ENCODE measurements around the gene NOL9. TPM values are rescaled to one million over a fixed set of nuclear protein-coding genes. Genes with fewer than 3 reads are reported as not detected.
A peak's percentile ranks its signal among the peaks of the same experiment; 100 is the strongest.

The NOL9 gene
- total and polyA plus RNA-seq, 3 experiments from 2014 or later, result 18.2 to 57.8 (median 55.8) TPM

GRCh38 chr1:6488602-6489382 lies 65.5 kb downstream of the NOL9 start:
- Mint-ChIP-seq H3K9me3 (no peaks in the 10 kb centered on the region), H3K36me3 (peaks cover 0 to 2% (median 0%) of the 10 kb centered on the region in 3 donors), H3K4me3 (no peak overlapping the region), H3K27ac (no peak overlapping the region), H3K4me1 (peaks cover 14 to 25% (median 18%) of the 10 kb centered on the region in 3 donors), H3K27me3 (peaks cover 14 to 26% of the 10 kb centered on the region in 2 donors)
- no peak for DNase-seq
- Histone ChIP-seq H3K27ac (ENCODE audit: low read depth, low read length) (no peak overlapping the region), H3K27me3 (ENCODE audit: insufficient read depth, low read length, poor library complexity, severe bottlenecking) (peaks cover 16% of the 10 kb centered on the region), H3K9me3 (ENCODE audit: low read length) (no peaks in the 10 kb centered on the region), H3K4me1 (ENCODE audit: insufficient read depth, low read length) (peaks cover 23% of the 10 kb centered on the region), H3K4me3 (ENCODE audit: low read length) (no peak overlapping the region), H3K36me3 (ENCODE audit: insufficient read depth, low read length) (no peaks in the 10 kb centered on the region)
- POLR2A ChIA-PET, result interaction anchor here (1.0 kb wide), 1 partner anchor 66 kb away, joined by 4 read pairs; no protein-coding TSS in a partner anchor
- CTCF ChIA-PET, result interaction anchor here (0.7 to 7.2 kb wide), 16 partner anchors 9 to 157 kb away, joined by 3 to 79 read pairs (median 4); partner anchors contain the start of genes KLHL21, NOL9, TAS1R1 and TNFRSF25

GRCh38 chr1:6487804-6488484 lies 66.4 kb downstream of the NOL9 start:
- peak overlapping the region in 2 of 7 donors; percentile 40 to 74 for H3K4me3 Mint-ChIP-seq
- Histone ChIP-seq H3K9me3 (ENCODE audit: low read length) (no peaks in the 10 kb centered on the region), H3K36me3 (ENCODE audit: insufficient read depth, low read length) (no peaks in the 10 kb centered on the region), H3K4me3 (ENCODE audit: low read length) (no peak overlapping the region), H3K4me1 (ENCODE audit: insufficient read depth, low read length) (peaks cover 20% of the 10 kb centered on the region), H3K27ac (ENCODE audit: low read depth, low read length) (no peak overlapping the region), H3K27me3 (ENCODE audit: insufficient read depth, low read length, poor library complexity, severe bottlenecking) (peaks cover 16% of the 10 kb centered on the region)
- H3K36me3 Mint-ChIP-seq, result peaks cover 0 to 2% (median 0%) of the 10 kb centered on the region in 3 donors
- peaks cover 14 to 21% (median 16%) of the 10 kb centered on the region in 3 donors for H3K4me1 Mint-ChIP-seq
- POLR2A ChIA-PET, result no interaction called here
- H3K27me3 Mint-ChIP-seq, result peaks cover 15 to 27% of the 10 kb centered on the region in 2 donors
- no peaks in the 10 kb centered on the region for H3K9me3 Mint-ChIP-seq
- no peak for DNase-seq
- CTCF ChIA-PET, result interaction anchor here (0.9 to 7.2 kb wide), 11 partner anchors 9 to 158 kb away, joined by 3 to 79 read pairs (median 4); partner anchors contain the start of genes KLHL21, NOL9 and TAS1R1
- no peak overlapping the region for H3K27ac Mint-ChIP-seq

- Histone ChIP-seq H3K36me3 (ENCODE audit: insufficient read depth, low read length) (no peaks in the 10 kb centered on the region), H3K4me3 (ENCODE audit: low read length) (no peak overlapping the region)
- H3K27ac Mint-ChIP-seq, result peak overlapping the region in 2 of 8 donors; percentile 4 to 79
Observed at GRCh38 chr1:6486433-6487011, 67.8 kb downstream of the NOL9 start.

GRCh38 chr1:6485168-6486101 lies 68.9 kb downstream of the NOL9 start:
- peaks cover 16% of the 10 kb centered on the region for H3K27me3 ChIP-seq (ENCODE audit: insufficient read depth, low read length, poor library complexity, severe bottlenecking)
- no peak for DNase-seq
- no peak overlapping the region for H3K27ac Mint-ChIP-seq
- no peak overlapping the region for H3K4me3 Mint-ChIP-seq
- peaks cover 0 to 2% (median 0%) of the 10 kb centered on the region in 3 donors for H3K36me3 Mint-ChIP-seq
- H3K4me1 Mint-ChIP-seq, result peaks cover 4 to 11% (median 7%) of the 10 kb centered on the region in 3 donors
- H3K9me3 ChIP-seq (ENCODE audit: low read length), result no peaks in the 10 kb centered on the region
- H3K27ac ChIP-seq (ENCODE audit: low read depth, low read length), result no peak overlapping the region
- H3K4me1 ChIP-seq (ENCODE audit: insufficient read depth, low read length), result peaks cover 12% of the 10 kb centered on the region
- CTCF ChIA-PET, result interaction anchor here (0.5 to 7.2 kb wide), 24 partner anchors 8 to 1423 kb away, joined by 3 to 79 read pairs (median 3); partner anchors contain the start of genes NOL9, TAS1R1 and TNFRSF25
- POLR2A ChIA-PET, result interaction anchor here (0.7 to 1.3 kb wide), 2 partner anchors 39 to 160 kb away, joined by 3 read pairs; no protein-coding TSS in a partner anchor
- H3K4me3 ChIP-seq (ENCODE audit: low read length), result no peak overlapping the region
- H3K27me3 Mint-ChIP-seq, result peaks cover 13 to 25% of the 10 kb centered on the region in 2 donors
- H3K9me3 Mint-ChIP-seq, result peaks cover 0 to 3% (median 0%) of the 10 kb centered on the region in 5 donors
- H3K36me3 ChIP-seq (ENCODE audit: insufficient read depth, low read length), result no peaks in the 10 kb centered on the region

More at GRCh38 chr1:6486433-6487011, 67.8 kb downstream of the NOL9 start:
- Mint-ChIP-seq H3K36me3 (peaks cover 0 to 2% (median 0%) of the 10 kb centered on the region in 3 donors), H3K27me3 (peaks cover 15 to 28% of the 10 kb centered on the region in 2 donors), H3K4me1 (peaks cover 10 to 17% (median 12%) of the 10 kb centered on the region in 3 donors), H3K4me3 (peak overlapping the region in 3 of 7 donors; percentile 28 to 61 (median 55)), H3K9me3 (peaks cover 0 to 3% (median 0%) of the 10 kb centered on the region in 5 donors)
- ChIA-PET POLR2A (interaction anchor here (0.7 to 1.3 kb wide), 2 partner anchors 40 to 159 kb away, joined by 3 read pairs; no protein-coding TSS in a partner anchor), CTCF (interaction anchor here (0.6 to 7.2 kb wide), 22 partner anchors 10 to 167 kb away, joined by 3 to 79 read pairs (median 3); partner anchors contain the start of genes NOL9, TAS1R1 and TNFRSF25)
- Histone ChIP-seq H3K27ac (ENCODE audit: low read depth, low read length) (no peak overlapping the region), H3K27me3 (ENCODE audit: insufficient read depth, low read length, poor library complexity, severe bottlenecking) (peaks cover 16% of the 10 kb centered on the region), H3K4me1 (ENCODE audit: insufficient read depth, low read length) (peaks cover 19% of the 10 kb centered on the region), H3K9me3 (ENCODE audit: low read length) (no peaks in the 10 kb centered on the region)
- peak; percentile 68 to 87 (median 78) for DNase-seq

- Histone ChIP-seq H3K4me1 (ENCODE audit: insufficient read depth, low read length) (peaks cover 12% of the 10 kb centered on the region), H3K4me3 (ENCODE audit: low read length) (no peak overlapping the region), H3K36me3 (ENCODE audit: insufficient read depth, low read length) (no peaks in the 10 kb centered on the region), H3K27me3 (ENCODE audit: insufficient read depth, low read length, poor library complexity, severe bottlenecking) (peaks cover 13% of the 10 kb centered on the region), H3K27ac (ENCODE audit: low read depth, low read length) (no peak overlapping the region), H3K9me3 (ENCODE audit: low read length) (no peaks in the 10 kb centered on the region)
- Mint-ChIP-seq H3K4me3 (no peak overlapping the region), H3K27ac (no peak overlapping the region), H3K4me1 (peaks cover 4 to 11% (median 7%) of the 10 kb centered on the region in 3 donors), H3K27me3 (peaks cover 13 to 25% of the 10 kb centered on the region in 2 donors), H3K9me3 (peaks cover 0 to 3% (median 0%) of the 10 kb centered on the region in 5 donors), H3K36me3 (peaks cover 0 to 2% (median 0%) of the 10 kb centered on the region in 3 donors)
- ChIA-PET CTCF (interaction anchor here (0.8 to 1.4 kb wide), 3 partner anchors 8 to 161 kb away, joined by 3 to 5 read pairs (median 3); no protein-coding TSS in a partner anchor), POLR2A (no interaction called here)
- DNase-seq, result no peak
Observed at GRCh38 chr1:6484826-6485167, 69.5 kb downstream of the NOL9 start.

- Histone ChIP-seq H3K27me3 (ENCODE audit: insufficient read depth, low read length, poor library complexity, severe bottlenecking) (peaks cover 13% of the 10 kb centered on the region), H3K27ac (ENCODE audit: low read depth, low read length) (no peak overlapping the region), H3K4me3 (ENCODE audit: low read length) (no peak overlapping the region), H3K4me1 (ENCODE audit: insufficient read depth, low read length) (peaks cover 12% of the 10 kb centered on the region), H3K36me3 (ENCODE audit: insufficient read depth, low read length) (no peaks in the 10 kb centered on the region), H3K9me3 (ENCODE audit: low read length) (no peaks in the 10 kb centered on the region)
- Mint-ChIP-seq H3K36me3 (peaks cover 0 to 2% (median 0%) of the 10 kb centered on the region in 3 donors), H3K27ac (peak overlapping the region in 1 of 8 donors; percentile 38), H3K27me3 (peaks cover 13 to 25% of the 10 kb centered on the region in 2 donors), H3K4me3 (no peak overlapping the region), H3K4me1 (peaks cover 4 to 11% (median 7%) of the 10 kb centered on the region in 3 donors), H3K9me3 (peaks cover 0 to 3% (median 0%) of the 10 kb centered on the region in 5 donors)
- CTCF ChIA-PET, result interaction anchor here (1.2 to 1.4 kb wide), 2 partner anchors 9 to 162 kb away, joined by 3 to 5 read pairs; no protein-coding TSS in a partner anchor
- POLR2A ChIA-PET, result no interaction called here
- no peak for DNase-seq
Observed at GRCh38 chr1:6483761-6484117, 70.6 kb downstream of the NOL9 start.
